ENCODE measurements around the gene IL27RA.
"Not testable (repeated sequence)": the region's sequence is repeated elsewhere in the genome, so short reads cannot be mapped to it uniquely, and the experiment has no call there.

Gene IL27RA

DNA sequence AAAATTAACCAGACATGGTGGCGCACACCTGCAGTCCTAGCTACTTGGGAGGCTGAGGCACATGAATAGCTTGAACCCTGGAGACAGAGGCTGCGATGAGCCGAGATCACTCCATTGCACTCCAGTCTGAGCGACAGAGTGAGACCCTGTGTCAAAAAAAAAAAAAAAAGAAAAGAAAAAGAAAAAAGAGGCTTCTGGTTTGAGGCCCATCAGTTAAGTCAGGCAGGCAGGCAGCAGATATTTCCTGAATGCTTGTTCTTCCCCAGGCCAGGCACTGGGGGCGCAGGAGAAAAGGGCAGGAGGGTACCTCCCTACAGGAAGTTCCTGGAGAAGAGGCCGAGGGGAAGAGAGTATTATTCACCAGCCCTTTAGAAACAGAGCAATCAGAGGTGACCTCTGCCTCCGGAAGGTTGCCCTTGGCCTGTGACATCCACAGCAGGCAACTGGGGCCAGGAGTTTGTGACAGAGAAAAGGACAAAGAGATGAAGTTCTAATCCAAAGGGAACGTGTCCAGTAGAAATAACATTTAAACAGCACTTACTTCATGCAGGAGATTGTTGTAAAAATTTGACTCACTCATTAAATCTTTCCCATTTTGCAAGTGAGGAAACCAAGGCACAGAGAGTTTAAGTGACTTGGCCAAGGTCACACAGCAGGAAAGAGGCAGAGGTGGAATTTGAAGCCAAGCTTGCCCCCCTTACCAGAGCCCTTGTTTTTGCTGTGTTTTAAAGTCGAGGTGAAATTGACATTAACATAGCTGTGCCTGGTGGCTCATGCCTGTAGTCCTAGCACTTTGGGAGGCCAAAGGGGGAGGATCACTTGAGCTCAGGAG is 7.9 kb upstream of the IL27RA start:
- DNase-seq (ENCODE audit: low read depth, low spot score): peak; percentile 77
- Histone ChIP-seq H3K36me3 (ENCODE audit: insufficient read depth, insufficient read length, low read length) (no peaks in the 10 kb centered on the region), H3K4me3 (ENCODE audit: insufficient read length, low read depth) (no peak overlapping the region), H3K27me3 (ENCODE audit: insufficient read depth, insufficient read length) (no peaks in the 10 kb centered on the region), H3K4me1 (ENCODE audit: insufficient read depth, insufficient read length) (peaks cover 2% of the 10 kb centered on the region), H3K9ac (ENCODE audit: insufficient read length, low read depth) (no peak overlapping the region), H3K9me3 (ENCODE audit: insufficient read depth, low read length) (no peaks in the 10 kb centered on the region)
- no peak for TF ChIP-seq ZNF274 (IDR thresholded peaks at IDR 0.05; ENCODE audit: low read depth, low read length)
- TF ChIP-seq SUZ12 (IDR thresholded peaks at IDR 0.05; ENCODE audit: extremely low read depth, insufficient read depth, insufficient read length): no peak
- no peak for TF ChIP-seq YY1 (IDR thresholded peaks at IDR 0.05; ENCODE audit: insufficient read depth, insufficient read length)

DNA sequence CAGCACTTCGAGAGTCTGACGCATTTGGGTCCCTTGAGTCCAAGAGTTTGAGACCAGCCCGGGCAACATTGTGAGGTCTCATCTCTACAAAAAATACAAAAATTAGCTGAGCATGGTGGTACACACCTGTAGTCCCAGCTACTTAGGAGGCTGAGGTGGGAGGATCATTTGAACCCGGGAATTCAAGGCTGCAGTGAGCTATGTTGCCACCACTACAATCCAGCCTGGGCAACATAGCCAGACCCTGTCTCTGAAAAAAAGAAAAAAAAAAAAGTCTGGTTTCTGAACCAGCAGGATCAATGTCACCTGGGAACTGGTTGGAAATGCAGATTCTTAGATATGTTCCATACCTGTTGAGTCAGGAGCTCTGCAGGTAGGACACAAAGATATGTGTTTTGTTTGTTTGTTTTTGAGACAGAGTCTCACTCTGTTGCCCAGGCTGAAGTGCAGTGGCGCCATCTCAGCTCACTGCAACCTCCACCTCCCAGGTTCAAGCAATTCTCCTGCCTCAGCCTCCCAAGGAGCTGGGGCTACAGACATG is 4.8 kb upstream of the IL27RA start:
- not testable (repeated sequence) for DNase-seq (ENCODE audit: low read depth, low spot score); H3K36me3 ChIP-seq (ENCODE audit: insufficient read depth, insufficient read length, low read length); H3K4me1 ChIP-seq (ENCODE audit: insufficient read depth, insufficient read length); H3K9ac ChIP-seq (ENCODE audit: insufficient read length, low read depth); H3K4me3 ChIP-seq (ENCODE audit: insufficient read length, low read depth); H3K9me3 ChIP-seq (ENCODE audit: insufficient read depth, low read length)
- peaks cover 15% of the 10 kb centered on the region for H3K27me3 ChIP-seq (ENCODE audit: insufficient read depth, insufficient read length)

DNA sequence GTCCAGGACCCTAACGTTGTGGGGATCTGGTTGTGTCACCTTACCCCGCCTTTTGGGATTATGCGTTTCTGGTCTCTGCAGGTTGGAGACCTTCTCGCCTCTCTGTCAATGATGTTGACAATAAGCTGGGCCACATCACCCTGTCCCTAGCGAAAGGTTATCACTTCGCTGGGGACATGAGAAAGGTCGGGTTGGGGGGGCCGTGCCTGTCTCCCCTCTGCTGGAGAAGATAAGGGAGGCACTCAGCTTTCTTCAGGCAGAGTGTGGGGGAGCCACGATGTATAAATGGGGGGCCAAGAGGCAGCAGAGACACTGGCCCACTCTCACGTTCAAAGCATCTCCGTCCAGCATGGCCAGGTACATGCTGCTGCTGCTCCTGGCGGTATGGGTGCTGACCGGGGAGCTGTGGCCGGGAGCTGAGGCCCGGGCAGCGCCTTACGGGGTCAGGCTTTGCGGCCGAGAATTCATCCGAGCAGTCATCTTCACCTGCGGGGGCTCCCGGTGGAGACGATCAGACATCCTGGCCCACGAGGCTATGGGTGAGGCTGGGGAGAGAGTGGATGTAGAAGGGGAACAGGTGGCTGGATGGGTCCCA is 3.6 kb upstream of the IL27RA start, which contains the start of gene RLN3:
TSS of gene RLN3 (plus strand) at position 293 of the 595 bp plus-strand sequence. CDS start at position 350, 57 bp downstream.
- Histone ChIP-seq H3K27me3 (ENCODE audit: insufficient read depth, insufficient read length) (peaks cover 16% of the 10 kb centered on the region), H3K9me3 (ENCODE audit: insufficient read depth, low read length) (no peaks in the 10 kb centered on the region), H3K4me3 (ENCODE audit: insufficient read length, low read depth) (no peak within 1 kb of the TSS), H3K36me3 (ENCODE audit: insufficient read depth, insufficient read length, low read length) (no peaks in the 10 kb centered on the region), H3K4me1 (ENCODE audit: insufficient read depth, insufficient read length) (peaks cover 6% of the 10 kb centered on the region), H3K9ac (ENCODE audit: insufficient read length, low read depth) (no peak within 1 kb of the TSS)
- DNase-seq (ENCODE audit: low read depth, low spot score): no peak
- TF ChIP-seq ZNF274 (IDR thresholded peaks at IDR 0.05; ENCODE audit: low read depth, low read length) (no peak), YY1 (IDR thresholded peaks at IDR 0.05; ENCODE audit: insufficient read depth, insufficient read length) (no peak), SUZ12 (IDR thresholded peaks at IDR 0.05; ENCODE audit: extremely low read depth, insufficient read depth, insufficient read length) (no peak)

DNA sequence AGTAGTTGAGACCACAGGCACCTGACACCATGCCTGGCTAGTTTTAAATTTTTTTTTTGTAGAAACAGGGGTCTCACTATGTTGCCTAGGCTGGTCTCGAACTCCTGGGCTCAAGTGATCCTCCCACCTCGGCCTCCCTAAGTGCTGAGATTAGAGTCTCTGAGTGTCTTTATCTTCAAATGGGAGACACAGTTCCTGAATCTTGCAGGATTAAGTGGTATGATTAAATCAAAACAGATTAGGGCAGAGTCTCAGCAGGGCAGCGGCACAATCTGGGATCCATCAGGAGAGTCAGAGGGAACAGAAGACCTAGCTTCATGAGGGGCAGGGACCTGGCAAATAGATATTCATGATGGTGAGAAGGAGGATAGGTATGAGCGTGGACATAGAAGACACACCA is 2.7 kb upstream of the IL27RA start:
- peaks cover 6% of the 10 kb centered on the region for H3K4me1 ChIP-seq (ENCODE audit: insufficient read depth, insufficient read length)
- no peaks in the 10 kb centered on the region for H3K36me3 ChIP-seq (ENCODE audit: insufficient read depth, insufficient read length, low read length)
- DNase-seq (ENCODE audit: low read depth, low spot score): no peak

DNA sequence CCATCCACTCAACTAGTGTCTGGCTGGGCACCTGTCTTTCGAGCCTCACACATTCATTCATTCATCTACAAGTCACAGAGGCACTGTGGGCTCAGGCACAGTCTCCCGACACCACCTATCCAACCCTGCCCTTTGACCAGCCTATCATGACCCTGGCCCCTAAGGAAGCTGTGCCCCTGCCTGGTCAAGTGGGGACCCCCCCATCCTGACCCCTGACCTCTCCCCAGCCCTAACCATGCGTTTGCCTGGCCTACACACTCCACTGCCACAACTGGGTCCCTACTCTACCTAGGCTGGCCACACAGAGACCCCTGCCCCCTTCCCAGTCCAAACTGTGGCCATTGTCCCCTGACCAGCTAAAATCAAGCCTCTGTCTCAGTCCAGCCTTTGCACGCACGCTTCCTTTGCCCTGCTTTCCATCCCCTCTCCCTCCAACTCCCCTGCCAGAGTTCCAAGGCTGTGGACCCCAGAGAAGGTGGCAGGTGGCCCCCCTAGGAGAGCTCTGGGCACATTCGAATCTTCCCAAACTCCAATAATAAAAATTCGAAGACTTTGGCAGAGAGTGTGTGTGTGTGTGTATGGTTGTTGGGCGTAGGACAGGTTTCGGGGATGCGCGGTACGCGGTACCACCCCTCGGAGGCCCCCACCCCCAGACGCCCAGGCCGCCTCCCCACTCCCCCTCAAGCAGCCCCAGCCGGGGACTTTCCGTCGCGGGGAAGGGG is 404 bp upstream of the IL27RA start:
- no peaks in the 10 kb centered on the region for H3K9me3 ChIP-seq (ENCODE audit: insufficient read depth, low read length)
- H3K36me3 ChIP-seq (ENCODE audit: insufficient read depth, insufficient read length, low read length): no peaks in the 10 kb centered on the region
- peaks cover 16% of the 10 kb centered on the region for H3K27me3 ChIP-seq (ENCODE audit: insufficient read depth, insufficient read length)
- TF ChIP-seq YY1 (IDR thresholded peaks at IDR 0.05; ENCODE audit: insufficient read depth, insufficient read length): no peak
- no peak for TF ChIP-seq ZNF274 (IDR thresholded peaks at IDR 0.05; ENCODE audit: low read depth, low read length)
- no peak for TF ChIP-seq SUZ12 (IDR thresholded peaks at IDR 0.05; ENCODE audit: extremely low read depth, insufficient read depth, insufficient read length)
- peaks cover 6% of the 10 kb centered on the region for H3K4me1 ChIP-seq (ENCODE audit: insufficient read depth, insufficient read length)
- peak overlapping the region; percentile 84 for H3K4me3 ChIP-seq (ENCODE audit: insufficient read length, low read depth)
- H3K9ac ChIP-seq (ENCODE audit: insufficient read length, low read depth): peak overlapping the region; percentile 95
- DNase-seq (ENCODE audit: low read depth, low spot score): no peak

More for the DNA sequence above, 2.7 kb upstream of the IL27RA start:
- TF ChIP-seq YY1 (IDR thresholded peaks at IDR 0.05; ENCODE audit: insufficient read depth, insufficient read length) (no peak), ZNF274 (IDR thresholded peaks at IDR 0.05; ENCODE audit: low read depth, low read length) (no peak), SUZ12 (IDR thresholded peaks at IDR 0.05; ENCODE audit: extremely low read depth, insufficient read depth, insufficient read length) (no peak)
- Histone ChIP-seq H3K27me3 (ENCODE audit: insufficient read depth, insufficient read length) (peaks cover 16% of the 10 kb centered on the region), H3K4me3 (ENCODE audit: insufficient read length, low read depth) (no peak overlapping the region), H3K9me3 (ENCODE audit: insufficient read depth, low read length) (no peaks in the 10 kb centered on the region), H3K9ac (ENCODE audit: insufficient read length, low read depth) (no peak overlapping the region)

DNA sequence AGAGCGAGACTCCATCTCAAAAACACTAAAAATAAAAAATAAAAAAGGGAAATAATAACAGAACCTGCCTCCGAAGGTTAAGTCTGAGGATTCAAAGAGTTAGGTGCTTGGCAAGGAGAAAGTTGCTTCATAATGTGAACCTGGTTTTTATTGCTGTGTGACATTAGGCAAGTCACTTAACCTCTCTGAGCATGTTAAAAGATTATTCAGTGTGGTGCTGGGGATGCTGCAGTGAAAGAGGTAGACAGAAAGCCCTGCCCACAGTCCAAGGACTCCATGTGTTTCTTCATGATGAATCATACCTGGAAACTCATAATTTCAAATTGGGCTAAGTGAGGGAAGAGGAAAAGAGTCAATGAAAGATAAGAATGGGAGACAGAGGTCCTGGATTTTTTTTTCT is 2.4 kb downstream of the IL27RA start:
- Histone ChIP-seq H3K9ac (ENCODE audit: insufficient read length, low read depth) (no peak overlapping the region), H3K4me1 (ENCODE audit: insufficient read depth, insufficient read length) (peaks cover 6% of the 10 kb centered on the region), H3K4me3 (ENCODE audit: insufficient read length, low read depth) (no peak overlapping the region), H3K9me3 (ENCODE audit: insufficient read depth, low read length) (no peaks in the 10 kb centered on the region), H3K27me3 (ENCODE audit: insufficient read depth, insufficient read length) (peaks cover 16% of the 10 kb centered on the region), H3K36me3 (ENCODE audit: insufficient read depth, insufficient read length, low read length) (peaks cover 2% of the 10 kb centered on the region)
- TF ChIP-seq SUZ12 (IDR thresholded peaks at IDR 0.05; ENCODE audit: extremely low read depth, insufficient read depth, insufficient read length) (no peak), ZNF274 (IDR thresholded peaks at IDR 0.05; ENCODE audit: low read depth, low read length) (no peak), YY1 (IDR thresholded peaks at IDR 0.05; ENCODE audit: insufficient read depth, insufficient read length) (no peak)
- DNase-seq (ENCODE audit: low read depth, low spot score): no peak

DNA sequence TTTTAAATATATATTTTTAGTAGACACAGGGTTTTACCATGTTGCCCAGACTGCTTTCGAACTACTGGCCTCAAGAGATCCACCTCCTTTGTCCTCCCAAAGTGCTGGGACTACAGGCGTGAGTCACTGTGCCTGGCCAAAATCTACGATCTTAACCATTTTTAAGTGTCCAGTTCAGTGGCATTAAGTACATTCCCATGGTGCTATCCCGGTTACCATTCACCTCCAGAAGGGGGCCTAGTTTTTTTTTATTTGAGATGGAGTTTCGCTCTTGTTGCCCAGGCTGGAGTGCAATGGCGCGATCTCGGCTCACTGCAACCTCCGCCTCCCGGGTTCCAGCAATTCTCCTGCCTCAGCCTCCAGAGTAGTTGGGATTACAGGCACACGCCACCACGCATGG is 3.6 kb downstream of the IL27RA start:
- not testable (repeated sequence) for H3K4me3 ChIP-seq (ENCODE audit: insufficient read length, low read depth); H3K9me3 ChIP-seq (ENCODE audit: insufficient read depth, low read length); H3K9ac ChIP-seq (ENCODE audit: insufficient read length, low read depth); DNase-seq (ENCODE audit: low read depth, low spot score)
- peaks cover 12% of the 10 kb centered on the region for H3K4me1 ChIP-seq (ENCODE audit: insufficient read depth, insufficient read length)
- H3K36me3 ChIP-seq (ENCODE audit: insufficient read depth, insufficient read length, low read length): peaks cover 11% of the 10 kb centered on the region
- peaks cover 16% of the 10 kb centered on the region for H3K27me3 ChIP-seq (ENCODE audit: insufficient read depth, insufficient read length)

All from NT2/D1 (cell line).